ENCODE results near the gene VTN.

VTN gene

GRCh38 chr17:28368306-28368831 is 1.7 kb downstream of the VTN start:
- DNase-seq = no peak

DNA sequence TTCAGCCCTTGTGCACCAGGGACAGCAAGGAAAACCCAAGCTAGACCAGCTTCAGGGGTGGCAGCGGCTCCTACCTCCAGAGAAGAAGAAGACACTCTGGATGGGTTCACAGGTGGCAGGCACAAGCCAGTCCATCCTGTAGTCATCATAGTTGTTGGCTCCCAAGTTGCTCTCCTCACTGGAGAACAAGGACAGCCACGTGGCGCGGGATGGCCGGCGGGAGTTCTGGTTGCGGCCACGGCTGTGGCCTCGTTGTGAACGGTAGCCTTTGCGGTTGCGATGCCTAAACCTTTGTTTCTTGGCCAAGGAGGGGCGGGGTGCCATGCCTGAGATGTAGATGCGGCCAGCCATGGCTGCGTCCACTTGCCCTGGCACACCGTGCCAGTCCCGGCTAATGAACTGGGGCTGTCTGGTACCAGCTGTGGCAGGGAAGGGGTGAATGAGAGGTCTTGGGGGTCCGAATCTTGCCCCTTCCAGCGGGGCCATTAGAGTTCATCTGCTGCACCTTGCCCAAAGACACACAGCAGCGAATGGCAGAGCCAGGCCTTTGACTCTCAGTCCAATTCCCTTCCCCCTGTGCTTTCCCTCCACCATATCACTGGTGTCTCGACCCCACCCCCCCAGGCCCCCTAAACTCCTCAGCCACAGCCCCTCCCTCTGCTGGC is 2.3 kb downstream of the VTN start:
- no peak for DNase-seq

DNA sequence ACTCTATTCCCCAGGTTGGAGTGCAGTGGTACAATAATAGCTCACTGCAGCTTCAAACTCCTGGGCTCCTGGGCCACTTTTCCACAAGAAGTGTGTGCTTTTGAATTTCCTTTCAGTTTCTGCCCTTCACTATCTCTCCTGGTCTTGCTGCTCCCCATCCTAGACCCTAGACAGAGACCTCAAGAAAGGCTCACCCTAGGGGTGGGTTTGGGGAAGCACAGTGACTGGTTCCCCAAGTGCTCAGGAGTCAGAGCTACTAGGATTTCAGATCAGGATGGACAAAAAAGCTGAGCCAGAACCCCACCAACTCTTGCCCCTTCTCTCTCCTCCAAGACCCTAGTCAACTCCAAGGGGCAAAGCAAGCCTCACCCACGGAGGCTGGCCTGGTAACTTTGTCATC is 3.5 kb downstream of the VTN start:
- DNase-seq = no peak

- DNase-seq = no peak
These were observed 4.6 kb downstream of the VTN start for GRCh38 chr17:28365487-28365886.

DNA sequence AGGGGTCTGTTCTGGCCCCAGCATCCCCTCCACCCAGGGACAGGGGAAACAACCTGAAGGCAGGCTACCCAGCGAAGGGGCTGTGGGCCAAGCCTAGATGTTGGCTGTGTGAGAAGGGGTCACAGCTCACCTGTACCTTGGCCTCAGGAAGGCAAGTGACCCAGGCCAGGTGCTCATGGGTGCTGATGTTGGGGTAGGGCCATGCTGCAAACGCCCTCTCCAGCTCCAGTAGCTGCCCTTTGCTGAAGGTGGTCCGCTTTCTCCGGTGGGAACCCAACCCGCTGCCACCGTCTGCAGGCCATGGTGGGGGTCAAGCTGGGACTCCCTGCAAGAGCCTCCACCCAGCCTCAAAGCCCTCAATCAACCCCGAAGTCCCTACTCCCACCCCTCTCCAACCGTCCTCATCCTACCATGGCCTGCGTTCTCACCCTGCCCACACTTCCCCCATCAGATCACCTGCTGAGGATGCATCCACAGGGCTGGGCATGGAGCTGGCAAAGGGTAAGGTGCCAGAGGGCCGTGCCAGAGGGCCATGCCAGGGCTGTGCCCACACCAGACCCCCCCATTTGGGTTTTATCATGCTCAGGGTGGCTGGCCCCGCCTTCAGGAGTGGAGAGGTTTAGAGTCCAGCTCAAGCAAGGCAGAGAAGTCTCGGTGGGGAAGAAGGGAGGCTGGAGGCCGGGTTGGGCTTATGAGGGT is 5.3 kb downstream of the VTN start, which contains the start of gene SEBOX:
Gene SEBOX, minus strand, starts transcription at position 535 of the 699 bp plus-strand sequence. Its CDS starts 48 bp downstream, at position 487.
- DNase-seq = no peak

DNA sequence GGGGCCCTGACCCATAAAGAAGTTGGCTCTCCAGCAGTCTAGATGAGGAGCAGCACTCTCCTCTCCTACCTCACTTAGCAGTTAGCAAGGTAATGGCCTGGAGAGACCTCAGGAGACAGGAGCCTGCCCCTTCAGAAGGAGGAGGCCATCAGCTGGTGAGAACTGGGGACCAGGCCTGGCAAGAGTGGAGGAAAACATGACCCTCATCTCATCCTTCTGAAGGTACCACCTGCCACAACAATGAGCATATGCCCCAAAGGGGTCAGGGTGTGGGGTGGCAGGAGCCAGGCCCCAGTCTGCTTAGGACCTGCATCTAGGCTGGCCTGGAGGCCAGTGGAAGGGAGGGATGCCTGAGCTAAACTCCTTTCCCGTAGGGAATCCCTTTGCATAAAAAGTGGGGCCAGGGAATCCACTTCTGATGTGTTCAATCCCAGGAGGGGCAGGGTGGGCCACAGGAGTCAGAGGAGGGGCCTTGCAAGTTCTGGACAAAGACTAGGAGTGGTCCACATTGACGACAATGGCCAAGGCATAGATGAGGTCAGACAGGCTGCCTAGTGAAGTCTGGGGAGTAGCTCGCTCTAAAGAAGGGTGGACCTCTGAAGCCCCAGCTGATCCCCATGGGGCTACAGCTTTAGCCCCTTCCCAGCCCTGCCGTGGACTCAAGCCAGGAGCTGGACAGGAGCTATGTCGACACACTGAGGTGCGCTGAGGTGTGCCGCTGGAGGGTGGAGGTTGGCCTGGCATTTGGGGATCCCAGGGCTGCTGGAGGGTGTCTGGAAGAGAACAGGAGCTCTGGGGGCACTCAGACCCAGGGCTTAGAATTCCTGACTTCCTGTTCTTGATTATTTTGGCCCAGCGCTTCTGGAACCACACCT is 6.1 kb downstream of the VTN start:
- no peak for DNase-seq

DNA sequence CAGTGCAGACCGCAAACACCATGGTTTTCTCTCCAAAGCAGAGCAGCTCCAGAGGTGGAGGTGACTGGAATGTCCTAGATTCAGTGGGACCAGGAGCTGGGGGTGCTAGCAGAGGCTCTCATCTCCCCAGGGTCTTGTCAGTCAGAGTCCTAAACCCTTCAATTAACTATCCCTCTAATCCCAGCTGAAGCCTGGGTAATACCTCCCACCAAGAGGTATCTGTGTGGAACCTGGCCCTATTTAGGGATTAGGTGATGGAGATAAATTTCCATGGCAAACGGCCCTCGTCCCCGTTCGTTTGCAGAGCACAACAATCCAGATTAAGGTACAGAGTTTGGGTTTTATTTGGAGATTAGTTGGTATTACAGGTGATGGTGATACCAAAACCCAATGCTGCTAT is 6.9 kb downstream of the VTN start:
- no peak for DNase-seq

DNA sequence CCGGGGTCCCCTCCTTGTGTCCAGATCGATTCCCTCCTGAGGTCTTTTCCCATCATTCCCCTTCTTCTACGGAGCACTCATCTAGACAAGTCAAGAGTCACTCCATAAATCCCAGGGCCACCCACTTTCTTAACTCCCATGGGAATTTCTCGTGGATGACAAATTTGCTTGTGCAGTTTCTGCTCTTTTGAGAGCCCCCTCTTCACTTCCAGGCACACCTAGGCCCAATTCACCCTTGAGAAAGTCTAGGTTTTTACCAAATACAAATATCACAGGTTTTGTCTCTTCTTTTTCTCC is 12.3 kb downstream of the VTN start:
- DNase-seq = no peak

DNA sequence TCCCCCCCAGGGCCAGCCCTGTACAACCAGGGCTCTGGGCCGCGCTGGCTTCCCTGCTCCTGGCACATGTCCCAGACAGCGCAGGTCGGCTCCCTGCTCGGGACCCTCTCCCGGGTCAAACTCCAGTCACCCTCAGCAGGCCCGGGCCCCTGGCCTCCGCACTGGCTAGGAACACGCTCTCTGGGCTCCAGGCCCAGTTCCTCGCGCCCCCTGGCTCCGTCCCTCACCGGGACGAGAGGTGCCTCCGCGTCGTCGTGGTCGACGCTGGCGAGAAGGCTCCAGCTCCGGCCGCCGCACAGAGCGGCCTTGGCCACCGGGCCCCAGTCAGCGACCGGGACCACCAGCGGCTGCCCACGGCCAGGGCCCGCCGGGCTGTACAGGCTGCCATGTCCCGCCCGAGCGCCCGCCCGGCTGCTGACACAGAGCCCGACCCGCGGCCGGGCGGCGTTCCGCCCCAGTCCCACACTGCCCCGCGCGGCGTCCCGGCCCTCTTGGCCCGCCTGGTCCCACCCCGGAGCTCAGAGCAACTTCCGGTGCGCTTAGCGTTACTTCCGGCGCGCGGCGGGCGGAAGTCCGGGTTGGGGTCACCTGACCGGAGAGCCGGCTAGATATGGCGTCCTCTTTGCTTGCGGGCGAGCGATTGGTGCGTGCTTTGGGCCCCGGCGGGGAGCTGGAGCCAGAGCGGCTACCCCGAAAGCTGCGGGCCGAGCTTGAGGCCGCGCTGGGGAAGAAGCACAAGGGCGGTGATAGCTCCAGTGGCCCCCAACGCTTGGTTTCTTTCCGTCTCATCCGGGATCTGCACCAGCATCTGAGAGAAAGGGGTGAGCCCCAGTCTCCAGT is 12.8 kb downstream of the VTN start, which contains the start of gene POLDIP2:
Gene POLDIP2, minus strand, starts transcription at position 467 of the 840 bp plus-strand sequence. Its CDS starts 79 bp downstream, at position 388.
- DNase-seq = peak; percentile 89

DNA sequence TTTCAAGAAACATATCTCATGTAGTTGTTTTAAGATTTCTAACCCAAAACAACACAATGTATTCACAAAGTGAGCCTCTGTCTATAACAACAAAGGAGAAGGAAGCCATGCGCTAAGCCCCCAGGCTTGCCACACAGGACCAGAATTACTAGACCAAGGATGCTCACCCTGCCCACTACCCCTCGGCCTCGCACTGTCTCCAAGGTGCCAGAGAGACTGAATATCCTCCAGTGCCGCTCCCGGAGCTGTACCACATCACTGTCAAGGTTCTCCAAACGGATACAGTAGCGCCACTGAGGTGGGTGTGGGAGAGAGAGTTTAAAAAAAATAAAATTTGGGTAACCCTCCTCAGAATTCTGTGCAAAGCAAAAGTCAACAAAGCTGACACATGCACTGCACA is 19.8 kb downstream of the VTN start:
- no peak for DNase-seq

GRCh38 chr17:28348979-28349378 is 21.1 kb downstream of the VTN start:
- no peak for DNase-seq

GRCh38 chr17:28347261-28347891 is 22.7 kb downstream of the VTN start:
- DNase-seq = no peak

DNA sequence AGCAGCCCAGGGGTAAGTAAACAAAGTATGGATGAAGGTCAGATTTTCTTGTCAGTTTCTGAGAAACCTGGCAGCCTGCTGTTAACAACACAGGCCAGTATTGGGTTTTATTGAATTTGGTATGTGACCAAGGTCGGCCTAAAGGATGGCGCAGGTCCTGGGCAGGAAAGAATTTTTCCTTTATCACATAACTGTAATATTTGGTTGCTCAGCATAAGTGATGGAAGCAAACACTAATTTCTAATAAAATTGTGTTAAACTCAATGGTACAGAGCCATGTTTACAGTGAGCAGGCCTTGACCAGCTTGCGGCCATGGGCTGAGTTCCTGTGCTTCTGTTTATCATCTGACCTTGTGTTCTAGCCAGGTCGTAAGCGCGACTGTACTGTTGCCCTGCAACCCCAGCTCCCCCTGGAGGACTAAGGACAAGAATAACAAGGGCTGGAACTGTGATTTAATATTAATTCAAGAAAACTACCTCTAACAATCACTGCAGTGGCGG is 23.3 kb downstream of the VTN start:
- no peak for DNase-seq

DNA sequence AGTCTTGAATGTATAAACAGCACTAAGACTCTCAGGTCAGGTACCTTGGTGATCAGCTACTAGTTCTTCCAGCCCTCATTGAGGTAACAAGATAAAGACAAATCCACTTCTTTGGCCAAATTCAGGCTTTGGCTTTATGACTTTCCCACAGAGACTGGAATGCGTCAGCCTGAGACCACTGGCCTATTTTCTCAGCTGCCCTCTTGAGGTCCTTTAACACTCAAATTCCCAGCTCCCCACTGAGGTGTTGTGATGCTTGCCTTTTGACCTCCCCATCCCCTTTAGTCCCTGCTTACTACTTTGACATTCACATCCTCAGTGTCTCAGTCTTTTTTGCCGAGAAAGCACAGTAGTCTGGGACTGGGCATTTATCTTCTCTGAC is 23.9 kb downstream of the VTN start:
- no peak for DNase-seq

- peak; percentile 25 for DNase-seq
These were observed 24.5 kb downstream of the VTN start for GRCh38 chr17:28345419-28346198.

DNA sequence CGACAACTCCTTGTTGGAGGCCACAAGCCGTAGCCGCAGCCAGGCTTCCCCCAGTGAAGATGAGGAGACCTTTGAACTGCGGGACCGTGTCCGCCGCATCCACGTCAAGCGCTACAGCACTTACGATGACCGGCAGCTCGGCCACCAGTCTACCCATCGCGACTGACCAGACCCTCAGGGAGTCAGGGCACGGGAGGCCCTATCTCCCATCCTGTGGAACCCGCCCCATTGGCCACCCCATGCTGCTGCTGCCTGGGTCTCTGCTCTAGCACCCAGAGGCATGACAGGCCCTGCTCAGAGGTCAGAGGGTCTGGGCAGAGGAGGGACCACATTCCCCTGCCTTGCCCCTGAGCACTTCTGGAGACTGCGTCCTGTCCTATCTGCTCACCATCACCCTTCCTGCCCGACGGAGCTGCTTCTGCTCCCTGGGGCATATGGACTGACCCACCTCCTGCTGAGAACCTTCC is 25.6 kb downstream of the VTN start:
- no peak for DNase-seq

GRCh38 chr17:28344011-28344410 is 26.1 kb downstream of the VTN start:
- DNase-seq = no peak

DNA sequence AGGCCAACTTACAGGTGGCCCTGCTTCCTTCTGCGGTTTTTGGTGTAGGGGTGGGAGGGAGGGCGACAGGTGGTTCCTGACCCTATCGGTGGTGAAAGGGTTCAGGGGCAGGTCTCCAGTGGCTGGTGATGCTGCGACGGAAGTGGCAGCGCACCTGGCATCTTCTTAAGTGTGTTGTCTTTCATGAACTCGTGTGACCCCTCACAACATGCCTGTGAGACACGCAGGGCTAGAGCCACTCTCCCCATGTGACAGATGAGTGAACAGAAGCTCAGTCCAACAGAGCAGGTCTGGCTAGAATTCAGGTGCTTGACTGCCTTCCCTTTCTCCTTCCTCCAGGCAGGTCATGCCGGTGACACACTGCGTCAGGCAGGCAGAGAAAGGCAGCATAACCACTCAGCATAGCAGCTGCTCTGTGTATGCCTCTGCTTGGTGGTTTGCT is 26.6 kb downstream of the VTN start:
- no peak for DNase-seq

- DNase-seq = no peak
These were observed 27.8 kb downstream of the VTN start for GRCh38 chr17:28342313-28342712.

DNA sequence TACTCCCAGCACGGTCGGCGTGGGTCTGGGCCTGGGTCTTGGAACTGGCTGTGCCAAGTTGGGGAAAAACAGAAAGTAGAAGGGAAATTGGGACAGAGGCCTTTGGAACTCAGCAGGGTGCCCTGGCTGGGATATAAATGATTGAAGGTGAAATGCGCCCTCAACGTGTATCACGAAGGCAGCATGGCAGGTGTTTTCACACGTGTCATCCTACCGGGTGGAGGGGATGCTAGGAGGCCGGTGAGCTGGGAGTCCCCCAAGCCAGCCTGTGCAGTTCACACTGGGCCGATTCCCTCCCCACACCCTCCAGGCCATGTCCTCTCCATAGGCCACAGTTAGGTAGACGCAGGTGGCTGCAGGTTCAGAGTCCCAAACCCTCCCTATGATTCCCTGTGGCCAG is 28.6 kb downstream of the VTN start:
- no peak for DNase-seq

- no peak for DNase-seq
These were observed 29.7 kb downstream of the VTN start for GRCh38 chr17:28340374-28340773.

All from NCI-H1105 treated with DMSO at 0.1 percent for 48 hours (cell line).